GM12872 (cell line): ENCODE results near the gene TMEM179.

Source experiments
- TF ChIP-seq, protein P1 (sequence below): IDR thresholded peaks from 3 replicates; pipeline ENCODE4 v1.5.1; 2011; ENCODE audit warnings: low read depth, mild to moderate bottlenecking, low read length, moderate library complexity; ENCODE audit not compliant: insufficient read depth

TMEM179 gene

DNA sequence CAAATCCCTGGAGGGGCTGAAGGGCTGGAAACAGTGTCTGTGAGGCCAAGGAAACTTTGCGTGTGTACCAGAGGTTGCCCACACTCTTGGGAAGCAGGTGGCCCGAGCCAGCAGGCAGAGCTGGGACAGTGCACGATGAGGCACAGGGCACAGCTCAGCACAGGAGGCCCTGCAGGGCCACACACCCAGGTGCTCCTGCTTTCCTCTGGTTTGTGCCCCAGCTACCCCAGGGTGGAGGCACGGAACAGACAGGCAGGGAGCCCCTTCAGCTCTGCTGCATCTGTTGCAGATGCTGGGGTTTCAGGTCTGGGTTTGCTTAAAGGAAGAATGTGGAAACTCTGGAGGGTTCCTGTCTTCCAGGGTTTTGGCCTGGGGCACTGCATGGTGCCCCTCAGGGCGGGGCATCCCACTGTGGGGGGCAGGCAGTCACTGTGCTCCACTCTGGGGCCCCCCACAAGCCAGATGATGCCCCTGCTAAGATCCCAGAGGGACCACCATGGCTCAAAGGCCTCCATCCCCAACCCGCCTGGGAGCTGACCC, 8.6 kb downstream of the TMEM179 start:
- TF ChIP-seq, protein P1, sequence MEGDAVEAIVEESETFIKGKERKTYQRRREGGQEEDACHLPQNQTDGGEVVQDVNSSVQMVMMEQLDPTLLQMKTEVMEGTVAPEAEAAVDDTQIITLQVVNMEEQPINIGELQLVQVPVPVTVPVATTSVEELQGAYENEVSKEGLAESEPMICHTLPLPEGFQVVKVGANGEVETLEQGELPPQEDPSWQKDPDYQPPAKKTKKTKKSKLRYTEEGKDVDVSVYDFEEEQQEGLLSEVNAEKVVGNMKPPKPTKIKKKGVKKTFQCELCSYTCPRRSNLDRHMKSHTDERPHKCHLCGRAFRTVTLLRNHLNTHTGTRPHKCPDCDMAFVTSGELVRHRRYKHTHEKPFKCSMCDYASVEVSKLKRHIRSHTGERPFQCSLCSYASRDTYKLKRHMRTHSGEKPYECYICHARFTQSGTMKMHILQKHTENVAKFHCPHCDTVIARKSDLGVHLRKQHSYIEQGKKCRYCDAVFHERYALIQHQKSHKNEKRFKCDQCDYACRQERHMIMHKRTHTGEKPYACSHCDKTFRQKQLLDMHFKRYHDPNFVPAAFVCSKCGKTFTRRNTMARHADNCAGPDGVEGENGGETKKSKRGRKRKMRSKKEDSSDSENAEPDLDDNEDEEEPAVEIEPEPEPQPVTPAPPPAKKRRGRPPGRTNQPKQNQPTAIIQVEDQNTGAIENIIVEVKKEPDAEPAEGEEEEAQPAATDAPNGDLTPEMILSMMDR = no peak

DNA sequence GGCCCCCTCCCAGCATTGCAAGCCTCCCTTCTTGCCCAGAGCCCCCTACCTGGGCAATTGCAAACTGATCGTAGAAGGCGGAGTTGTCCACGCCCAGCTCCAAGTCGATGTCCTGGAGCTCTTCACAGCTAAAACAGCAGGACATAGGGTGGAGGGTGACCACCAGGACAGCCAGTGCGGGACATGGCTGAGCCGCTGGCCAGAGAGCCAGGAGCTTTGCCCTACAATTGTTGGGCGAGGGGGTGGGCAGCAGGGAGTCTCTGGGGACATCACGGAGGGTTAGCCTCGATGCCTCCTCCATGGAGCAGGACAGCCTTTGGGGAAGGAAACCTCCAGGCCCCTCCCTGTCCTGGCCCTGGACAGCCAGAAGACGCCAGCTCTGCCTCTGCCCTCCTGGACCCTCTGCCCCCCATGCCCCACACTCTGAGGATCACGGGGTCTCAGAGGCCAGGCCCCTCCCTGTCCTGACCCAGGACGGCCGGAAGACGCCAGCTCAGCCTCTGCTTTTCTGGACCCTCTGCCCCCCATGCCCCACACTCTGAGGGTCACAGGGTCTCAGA, 9.4 kb downstream of the TMEM179 start:
- TF ChIP-seq, protein P1 = no peak

DNA sequence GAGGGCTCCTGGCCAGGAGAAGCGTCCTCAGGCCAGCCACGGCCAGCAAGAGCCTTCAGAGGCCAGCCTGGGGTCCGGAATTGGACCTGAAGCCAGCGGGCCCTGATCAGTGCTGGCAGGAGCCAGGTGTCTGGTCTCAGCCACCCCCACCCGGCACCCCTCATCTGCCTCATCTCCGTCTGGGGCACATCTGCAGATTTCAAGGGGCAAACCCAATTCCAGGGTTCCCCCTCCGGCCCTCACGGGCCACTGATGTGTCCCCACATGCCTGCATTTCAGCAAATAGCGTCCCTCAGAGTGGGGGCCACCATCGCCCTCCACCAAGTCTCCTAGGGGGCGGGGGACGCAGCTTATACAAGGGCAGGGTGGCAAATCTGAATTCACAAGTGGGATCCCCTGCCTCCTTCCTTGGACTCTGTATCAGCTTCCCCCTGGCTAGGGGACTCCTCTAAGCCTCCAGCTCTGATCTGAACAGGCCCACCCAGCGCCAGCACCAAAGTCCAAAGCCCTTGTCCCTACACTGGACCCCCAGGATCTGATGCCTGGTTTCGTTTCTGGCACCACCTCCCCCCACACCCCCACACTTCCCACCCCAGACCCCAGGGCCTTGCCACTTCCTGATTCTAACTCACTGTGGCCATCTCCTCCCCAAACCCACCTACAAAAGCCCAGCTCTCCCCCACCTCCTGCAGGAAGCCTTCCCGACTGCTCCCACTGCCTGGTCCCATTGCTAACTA, 10.1 kb downstream of the TMEM179 start:
- TF ChIP-seq, protein P1 = no peak

DNA sequence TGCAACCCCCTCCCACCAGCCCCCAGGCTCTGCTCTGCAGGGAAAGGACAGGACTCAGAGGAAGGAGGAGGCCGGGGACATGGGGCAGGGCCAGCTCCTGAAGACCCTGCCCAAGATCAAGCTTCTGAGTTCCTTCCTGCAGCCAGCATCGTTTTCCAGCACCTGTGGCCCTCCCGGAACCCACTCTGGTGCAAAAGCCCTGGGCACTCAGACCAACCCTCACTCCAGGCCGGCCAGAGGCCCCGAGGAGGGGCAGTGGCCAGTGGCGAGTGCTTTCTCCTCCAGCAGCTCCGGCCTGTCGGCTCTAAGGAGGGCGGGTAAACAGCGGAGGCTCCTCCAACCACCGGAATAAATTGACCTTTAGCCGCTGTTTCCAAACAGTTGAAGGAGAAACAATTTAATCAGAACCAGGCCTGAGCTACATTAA, 10.8 kb downstream of the TMEM179 start:
- TF ChIP-seq, protein P1 = no peak

DNA sequence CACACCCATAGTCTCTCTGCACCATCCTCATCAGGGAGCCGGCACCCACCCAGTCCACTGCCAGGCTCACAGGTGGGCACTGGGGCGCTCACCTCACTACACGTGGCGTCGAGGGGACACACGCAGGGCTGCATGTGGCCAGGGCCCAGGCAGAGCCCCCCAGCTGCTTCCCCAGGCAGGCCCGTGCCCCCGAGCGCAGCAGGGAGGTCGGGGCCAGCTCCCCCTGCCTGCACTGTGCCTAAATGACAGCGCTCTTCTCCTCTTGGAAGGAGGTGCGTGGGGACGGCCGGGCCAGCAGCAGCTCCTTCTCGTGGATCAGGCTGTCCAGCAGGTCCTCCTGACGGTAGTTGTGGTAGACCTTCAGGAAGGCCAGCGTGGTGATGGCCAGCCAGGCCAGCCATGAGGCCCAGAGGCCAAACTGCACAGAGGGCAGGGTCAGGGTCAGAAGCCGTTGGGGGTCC, 11.3 kb downstream of the TMEM179 start:
- TF ChIP-seq, protein P1 = no peak

DNA sequence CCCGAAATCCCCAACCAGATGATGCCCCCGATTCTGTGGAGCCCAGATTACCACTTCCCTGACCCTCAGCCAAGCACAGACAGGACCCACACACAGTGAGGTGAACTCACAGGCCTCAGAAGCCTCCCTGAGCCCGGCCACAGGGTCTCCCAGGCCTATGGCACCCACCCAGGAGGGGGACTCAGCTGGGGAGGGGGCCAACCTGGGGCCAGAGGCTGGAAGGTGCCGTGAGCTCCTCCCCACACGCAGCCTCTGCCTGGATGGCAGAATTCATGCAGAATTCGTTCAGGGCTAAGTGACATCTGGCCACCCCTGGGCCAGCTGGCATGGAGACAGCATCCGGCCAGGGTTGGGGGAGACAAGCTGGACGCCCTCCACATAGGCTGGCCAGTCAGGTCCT, 11.8 kb downstream of the TMEM179 start:
- TF ChIP-seq, protein P1 = no peak

DNA sequence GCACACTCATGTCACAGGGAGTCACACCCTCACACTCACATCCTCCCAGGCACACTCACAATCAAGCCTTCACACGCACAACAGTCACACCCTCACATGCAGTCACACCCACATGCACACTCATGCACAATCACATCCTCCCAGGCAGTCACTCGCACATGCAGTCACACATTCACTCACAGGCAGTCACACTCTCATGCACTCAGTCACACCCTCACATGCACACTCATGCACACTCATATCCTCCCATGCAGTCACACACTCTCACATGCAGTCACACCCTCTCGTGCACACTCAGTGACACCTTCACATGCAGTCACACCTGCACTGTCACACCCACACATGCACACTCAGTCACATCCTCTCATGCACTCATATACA, 12.3 kb downstream of the TMEM179 start:
- TF ChIP-seq, protein P1 = no peak
